Heart left ventricle (tissue), 13 donors: ENCODE measurements around the gene CYP2R1.

Experiments
- POLR2A ChIP-seq, 2 donors: fragments of 450-650 bp; IDR thresholded peaks; one replicate each; pipeline ENCODE4 v1.6.1; 2017; ENCODE audit warnings: antibody characterized with exemption in 2 of 2, mild to moderate bottlenecking in 2 of 2, moderate library complexity in 2 of 2
- TF ChIP-seq, protein P1 (sequence below), 12 donors: fragments of 200-600 bp; sonication (generic) in 4 of 12; IDR thresholded peaks; one replicate each; pipeline versions ENCODE4 v1.5.0 to v1.8.0; 2018 to 2022; ENCODE audit warnings: antibody characterized with exemption in 12 of 12, mild to moderate bottlenecking in 5 of 12
- donor health status: ischemic (EF 13 %, LVEDD 7.1; RV severe dilation, severe dysfunction).
- donor health status: DM: no; HTN: yes; CAD: no.
- donor health status: DM: no; HTN: no; CAD: no.
- donor health status: ischemic (EF 25% LVEDD 6.9; RV normal size, moderate dysfunction).
- donor health status: ischemic (EF 25% LVEDD 5.7; RV mildly dilated, moderate dysfunction).
- donor health status: ischemic (EF 35%, LVEDD 5.7; RV mildly dilated, moderate dysfunction).
- donor health status: nonischemic (EF 11% LVEDD 7.7; RV severe dilation, severe dysfunction).
- donor health status: DM: yes; HTN: yes; CAD: no.
- donor health status: PGD.
- donor health status: ischemic (EF 29% LVEDD 5.4; RV normal size, mild dysfunction).
- donor health status: nonischemic (EF 23%, LVEDD 6.1; RV moderate dilation, normal function).

DNA sequence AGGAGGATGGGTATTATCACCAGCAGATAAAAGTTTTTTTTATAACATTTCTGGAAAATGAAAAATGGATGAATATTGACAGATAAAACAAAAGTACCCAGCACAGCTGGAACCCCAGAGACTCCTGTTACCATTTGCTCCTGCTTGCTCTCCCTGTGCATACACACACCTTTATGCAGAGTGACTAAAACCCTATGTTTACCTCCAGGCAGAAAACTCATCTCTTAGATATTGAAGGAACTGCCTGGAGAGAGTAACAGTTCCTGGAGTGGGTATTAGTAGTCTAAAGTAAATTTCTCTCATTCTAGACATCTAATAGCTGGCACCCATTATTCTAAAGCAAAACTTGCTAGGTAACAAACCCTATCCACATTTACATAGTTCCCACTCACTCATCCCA, 38.0 kb downstream of the CYP2R1 start:
- TF ChIP-seq, protein P1, sequence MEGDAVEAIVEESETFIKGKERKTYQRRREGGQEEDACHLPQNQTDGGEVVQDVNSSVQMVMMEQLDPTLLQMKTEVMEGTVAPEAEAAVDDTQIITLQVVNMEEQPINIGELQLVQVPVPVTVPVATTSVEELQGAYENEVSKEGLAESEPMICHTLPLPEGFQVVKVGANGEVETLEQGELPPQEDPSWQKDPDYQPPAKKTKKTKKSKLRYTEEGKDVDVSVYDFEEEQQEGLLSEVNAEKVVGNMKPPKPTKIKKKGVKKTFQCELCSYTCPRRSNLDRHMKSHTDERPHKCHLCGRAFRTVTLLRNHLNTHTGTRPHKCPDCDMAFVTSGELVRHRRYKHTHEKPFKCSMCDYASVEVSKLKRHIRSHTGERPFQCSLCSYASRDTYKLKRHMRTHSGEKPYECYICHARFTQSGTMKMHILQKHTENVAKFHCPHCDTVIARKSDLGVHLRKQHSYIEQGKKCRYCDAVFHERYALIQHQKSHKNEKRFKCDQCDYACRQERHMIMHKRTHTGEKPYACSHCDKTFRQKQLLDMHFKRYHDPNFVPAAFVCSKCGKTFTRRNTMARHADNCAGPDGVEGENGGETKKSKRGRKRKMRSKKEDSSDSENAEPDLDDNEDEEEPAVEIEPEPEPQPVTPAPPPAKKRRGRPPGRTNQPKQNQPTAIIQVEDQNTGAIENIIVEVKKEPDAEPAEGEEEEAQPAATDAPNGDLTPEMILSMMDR (IDR thresholded peaks at IDR 0.05), result no peak
- TF ChIP-seq POLR2A (IDR thresholded peaks at IDR 0.05), result no peak
